B cell (primary cell): ENCODE measurements around the gene E2F2. TPM values are rescaled to one million over a fixed set of nuclear protein-coding genes. Genes with fewer than 3 reads are reported as not detected.

Experiments
- ATAC-seq: fragments of 200-7000 bp; cut with Tn5 transposase; one replicate; pipeline ENCODE4 v1.10.0; 2021; ENCODE audit warnings: low read depth, mild to moderate bottlenecking, moderate number of reproducible peaks, moderate library complexity
- CTCF ChIA-PET: fragments of 350-600 bp; sonication (Branson Sonifier 250); formaldehyde crosslinking; loops from one replicate; lab custom pipeline; 2021; ENCODE audit warnings: antibody characterized with exemption, inconsistent platforms; lab: Charles Lee
- POLR2A ChIA-PET: fragments of 350-600 bp; sonication (Branson Sonifier 250); formaldehyde crosslinking; loops from one replicate; lab custom pipeline; 2021; ENCODE audit warnings: antibody characterized with exemption; lab: Charles Lee
- DNase-seq: peaks from one replicate; pipeline ENCODE4 v3.0.0; 2013
- H2AFZ ChIP-seq: 2 replicates; pipeline ENCODE4 v1.6.1; 2012; ENCODE audit warnings: mild to moderate bottlenecking, low read depth, low read length; ENCODE audit not compliant: insufficient read depth, poor library complexity, severe bottlenecking
- H3K27ac ChIP-seq, 2 donors: 1 replicate in 1 of 2; 2 replicates in 1 of 2; pipeline ENCODE4 v1.5.1; 2012 to 2013; ENCODE audit warnings: low read length in 2 of 2, mild to moderate bottlenecking in 2 of 2, moderate library complexity in 1 of 2
- H3K27me3 ChIP-seq, 4 experiments: fragments of 200-600 bp in 1 of 4; sonication (generic) in 1 of 4; replicated peaks in 1 of 4; 1 replicate in 2 of 4; 2 replicates in 2 of 4; pipeline versions ENCODE4 v1.6.1 to v1.7.0; 2013 to 2016; ENCODE audit warnings: low read length in 3 of 4, mild to moderate bottlenecking in 2 of 4, mixed read lengths in 1 of 4, moderate library complexity in 1 of 4; ENCODE audit not compliant: insufficient read depth in 4 of 4, control insufficient read depth in 3 of 4; ENCODE audit errors: control extremely low read depth in 1 of 4
- H3K36me3 ChIP-seq, 2 experiments: replicated peaks in 1 of 2; 1 replicate in 1 of 2; 2 replicates in 1 of 2; pipeline versions ENCODE4 v1.6.1 to v1.7.1; 2013; ENCODE audit warnings: low read length in 1 of 2; ENCODE audit not compliant: insufficient read depth in 2 of 2, control insufficient read depth in 1 of 2; ENCODE audit errors: control extremely low read depth in 1 of 2, extremely low read depth in 1 of 2
- H3K4me1 ChIP-seq, 2 donors: fragments of 200-600 bp in 1 of 2; sonication (generic) in 1 of 2; 1 replicate in 1 of 2; 2 replicates in 1 of 2; pipeline versions ENCODE4 v1.5.1 to v1.6.1; 2013 to 2017; ENCODE audit warnings: low read length in 2 of 2; ENCODE audit not compliant: control insufficient read depth in 2 of 2, insufficient read depth in 2 of 2
- H3K4me2 ChIP-seq: replicated peaks from 2 replicates; pipeline ENCODE3; 2012; ENCODE audit warnings: mild to moderate bottlenecking, low read depth, low read length; ENCODE audit not compliant: poor library complexity, severe bottlenecking
- H3K4me3 ChIP-seq, 5 experiments: fragments of 200-600 bp in 1 of 5; sonication (generic) in 1 of 5; 1 replicate in 3 of 5; 2 replicates in 2 of 5; pipeline versions ENCODE4 v1.5.1 to v1.7.0; 2011 to 2016; ENCODE audit warnings: low read length in 4 of 5, mild to moderate bottlenecking in 4 of 5, low read depth in 2 of 5, control low read depth in 1 of 5, moderate library complexity in 1 of 5; ENCODE audit not compliant: insufficient read depth in 1 of 5; ENCODE audit errors: control extremely low read depth in 1 of 5, extremely low read depth in 1 of 5
- H3K79me2 ChIP-seq: fragments of 200-600 bp; sonication (generic); one replicate; pipeline ENCODE4 v1.6.0; 2016; ENCODE audit warnings: low read length; ENCODE audit not compliant: control insufficient read depth, insufficient read depth
- H3K9ac ChIP-seq: fragments of 200-600 bp; sonication (generic); 2 replicates; pipeline ENCODE4 v1.6.1; 2017; ENCODE audit warnings: mild to moderate bottlenecking, low read length, moderate library complexity
- H3K9me3 ChIP-seq, 3 donors: one replicate each; pipeline versions ENCODE4 v1.6.1 to v1.7.1; 2013; ENCODE audit warnings: low read length in 2 of 3; ENCODE audit not compliant: control insufficient read depth in 2 of 3, insufficient read depth in 1 of 3; ENCODE audit errors: control extremely low read depth in 1 of 3
- H4K20me1 ChIP-seq: 2 replicates; pipeline ENCODE4 v1.6.0; 2012; ENCODE audit warnings: mild to moderate bottlenecking, low read length; ENCODE audit not compliant: insufficient read depth, control insufficient read depth, poor library complexity, severe bottlenecking
- H3K27ac Mint-ChIP-seq: one replicate; pipeline ENCODE4 v1.8.0; 2021; ENCODE audit warnings: mixed read lengths
- H3K27me3 Mint-ChIP-seq: one replicate; pipeline ENCODE4 v1.8.0; 2021; ENCODE audit warnings: mixed read lengths
- H3K4me1 Mint-ChIP-seq: one replicate; pipeline ENCODE4 v1.8.0; 2021; ENCODE audit warnings: mixed read lengths
- H3K4me3 Mint-ChIP-seq: one replicate; pipeline ENCODE4 v1.8.0; 2021; ENCODE audit warnings: mixed read lengths
- H3K9me3 Mint-ChIP-seq: one replicate; pipeline ENCODE4 v1.8.0; 2022; ENCODE audit warnings: mixed read lengths; ENCODE audit not compliant: insufficient read depth
- EZH2 ChIP-seq: IDR thresholded peaks from 2 replicates; pipeline ENCODE4 v1.6.1; 2012; ENCODE audit warnings: borderline replicate concordance, low read depth, mild to moderate bottlenecking, moderate library complexity, low read length; ENCODE audit not compliant: insufficient read depth, poor library complexity, severe bottlenecking
- WGBS: methylation state at CpG from one replicate; pipeline ENCODE4 v1.1.5; 2013; ENCODE audit warnings: missing lambda C conversion rate; ENCODE audit not compliant: insufficient coverage; 5-methylcytosine and 5-hydroxymethylcytosine counted together
- intact Hi-C: fragments of 100-400 bp; cut with micrococcal nuclease; formaldehyde crosslinking; loops from one replicate; pipeline ENCODE4 v1.10.0; 2022
- polyA plus RNA-seq: library from polyadenylated mRNA; depleted of rRNA; stranded (reverse); fragments of >200 nt; gene quantifications from 2 replicates; pipeline ENCODE4 v1.2.3, GENCODE V29; 2012
- total RNA-seq, 2 donors: library from RNA; stranded (reverse); fragments of 120-200 nt in 1 of 2; gene quantifications; 1 replicate in 1 of 2; 2 replicates in 1 of 2; pipeline versions ENCODE4 v1.2.3 to v1.2.4, GENCODE V29; 2013 to 2022
- TF ChIP-seq, protein P1 (sequence below): fragments of 200-600 bp; IDR thresholded peaks from one replicate; pipeline ENCODE4 v1.8.0; 2022; ENCODE audit warnings: antibody characterized with exemption, mild to moderate bottlenecking

The E2F2 gene
- total and polyA plus RNA-seq, 2 donors (not counting 1 experiment from before 2014, with no cell fraction given) = 2.4 to 3.2 TPM

GRCh38 chr1:23570001-23570691 lies 39.1 kb upstream of the E2F2 start:
- Mint-ChIP-seq H3K4me3 (no peak overlapping the region), H3K27me3 (no peaks in the 10 kb centered on the region), H3K4me1 (peaks cover 63% of the 10 kb centered on the region), H3K9me3 (peaks cover 1% of the 10 kb centered on the region), H3K27ac (no peak overlapping the region)
- POLR2A ChIA-PET = interaction anchor here (0.5 to 3.7 kb wide), 6 partner anchors 11 to 67 kb away, joined by 3 to 33 read pairs (median 14); partner anchors contain the start of gene ID3
- no peak overlapping the region for H3K4me2 ChIP-seq
- H3K36me3 ChIP-seq = no peaks in the 10 kb centered on the region
- H3K9me3 ChIP-seq = no peaks in the 10 kb centered on the region
- DNase-seq (no peak), ATAC-seq (no peak)
- no peak overlapping the region for H2AFZ ChIP-seq
- peaks cover 8% of the 10 kb centered on the region for H3K79me2 ChIP-seq
- intact Hi-C loops = no loop called here
- H3K4me1 ChIP-seq = peaks cover 50 to 55% of the 10 kb centered on the region in 2 donors
- no peaks in the 10 kb centered on the region for H3K27me3 ChIP-seq
- H3K4me3 ChIP-seq = no peak overlapping the region
- CTCF ChIA-PET = interaction anchor here (1.1 to 41.7 kb wide), 5 partner anchors 9 to 64 kb away, joined by 3 to 1420 read pairs (median 179); partner anchors contain the start of gene ID3
- no CpG with 5 or more reads among the region's 4 CpGs for WGBS
- no peak overlapping the region for H3K27ac ChIP-seq
- TF ChIP-seq, protein P1, sequence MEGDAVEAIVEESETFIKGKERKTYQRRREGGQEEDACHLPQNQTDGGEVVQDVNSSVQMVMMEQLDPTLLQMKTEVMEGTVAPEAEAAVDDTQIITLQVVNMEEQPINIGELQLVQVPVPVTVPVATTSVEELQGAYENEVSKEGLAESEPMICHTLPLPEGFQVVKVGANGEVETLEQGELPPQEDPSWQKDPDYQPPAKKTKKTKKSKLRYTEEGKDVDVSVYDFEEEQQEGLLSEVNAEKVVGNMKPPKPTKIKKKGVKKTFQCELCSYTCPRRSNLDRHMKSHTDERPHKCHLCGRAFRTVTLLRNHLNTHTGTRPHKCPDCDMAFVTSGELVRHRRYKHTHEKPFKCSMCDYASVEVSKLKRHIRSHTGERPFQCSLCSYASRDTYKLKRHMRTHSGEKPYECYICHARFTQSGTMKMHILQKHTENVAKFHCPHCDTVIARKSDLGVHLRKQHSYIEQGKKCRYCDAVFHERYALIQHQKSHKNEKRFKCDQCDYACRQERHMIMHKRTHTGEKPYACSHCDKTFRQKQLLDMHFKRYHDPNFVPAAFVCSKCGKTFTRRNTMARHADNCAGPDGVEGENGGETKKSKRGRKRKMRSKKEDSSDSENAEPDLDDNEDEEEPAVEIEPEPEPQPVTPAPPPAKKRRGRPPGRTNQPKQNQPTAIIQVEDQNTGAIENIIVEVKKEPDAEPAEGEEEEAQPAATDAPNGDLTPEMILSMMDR = no peak
- TF ChIP-seq EZH2 = no peak
- H4K20me1 ChIP-seq = no peaks in the 10 kb centered on the region
- H3K9ac ChIP-seq = no peak overlapping the region
